ENCODE measurements around the gene FAM13B. TPM values are rescaled to one million over a fixed set of nuclear protein-coding genes. Genes with fewer than 3 reads are reported as not detected.

The FAM13B gene
- total RNA-seq, 2 experiments from 2014 or later, result 37.7 to 39.7 TPM

DNA sequence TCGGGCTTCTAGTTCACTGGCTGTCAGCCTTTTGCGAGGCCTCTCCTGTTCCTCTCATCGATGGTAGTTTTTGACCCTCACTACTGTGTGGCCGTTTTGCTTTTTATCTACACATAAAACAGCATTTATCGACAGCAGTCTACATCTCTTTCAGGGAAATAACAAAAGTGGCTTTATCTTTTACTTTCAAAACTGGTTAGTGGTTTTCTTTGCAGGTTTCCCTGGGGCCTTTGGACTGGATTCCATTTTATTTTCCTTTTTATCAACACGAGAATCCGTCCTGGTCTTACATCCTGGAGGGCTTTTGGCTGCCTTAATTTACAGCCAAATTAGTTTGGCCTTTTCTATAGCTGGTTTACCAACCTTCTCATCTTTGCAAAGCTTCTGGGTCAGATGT lies 144.4 kb downstream of the FAM13B start:
- DNase-seq, result no peak
- peak overlapping the region; percentile 85 for H3K27ac Mint-ChIP-seq
- CTCF ChIA-PET, result interaction anchor here (0.6 to 5.7 kb wide), 14 partner anchors 8 to 464 kb away, joined by 3 to 37 read pairs (median 5); partner anchors contain the start of gene KDM3B
- peaks cover 21% of the 10 kb centered on the region for H3K4me1 Mint-ChIP-seq (ENCODE audit: low read depth)
- H3K4me3 Mint-ChIP-seq, result peak overlapping the region; percentile 73
- POLR2A ChIA-PET, result interaction anchor here (1.0 to 1.5 kb wide), 4 partner anchors 50 to 325 kb away, joined by 3 to 12 read pairs (median 4); partner anchors contain the start of genes CDC23 and HNRNPA0
- no peak for ATAC-seq
- H3K27me3 Mint-ChIP-seq (ENCODE audit: low read depth), result peaks cover 2% of the 10 kb centered on the region
- no peaks in the 10 kb centered on the region for H3K9me3 Mint-ChIP-seq (ENCODE audit: insufficient read depth)
- H3K36me3 Mint-ChIP-seq (ENCODE audit: low read depth), result peaks cover 3% of the 10 kb centered on the region

Other genes starting within 250 kb of the FAM13B start
- not detected for gene MYOT, start 165.2 kb downstream of the FAM13B start, total RNA-seq
- not detected for gene PKD2L2, start 143.6 kb downstream of the FAM13B start, total RNA-seq
- gene WNT8A, start 51.0 kb upstream of the FAM13B start, total RNA-seq, result not detected
- gene NME5, start 106.3 kb upstream of the FAM13B start, total RNA-seq, result not detected
- 10 to 100 TPM; 72.3 to 76.3 TPM for gene BRD8, start 145.6 kb upstream of the FAM13B start, total RNA-seq
- gene KIF20A, start 146.0 kb upstream of the FAM13B start, total RNA-seq, result 10 to 100 TPM; 70.1 to 72.0 TPM
- gene CDC23, start 180.2 kb upstream of the FAM13B start, total RNA-seq, result 10 to 100 TPM; 34.1 to 36.6 TPM
- gene GFRA3, start 241.5 kb upstream of the FAM13B start, total RNA-seq, result under 1 TPM; 0.16 to 0.18 TPM

Data from activated CD8-positive, alpha-beta T cell treated with anti-CD3 and anti-CD28 coated beads, Interleukin-2, amount 10 ng/mL, durations not matched to agents 7 days and 5 days (primary cell).